Erythroblast (primary cell): ENCODE data around the gene ZBTB46.

Experiments used
- GATA1 ChIP-seq: IDR thresholded peaks from 2 replicates; pipeline ENCODE4 v1.6.1; 2011; ENCODE audit warnings: low read depth, mild to moderate bottlenecking, control low read depth, low read length, moderate library complexity
- POLR2A ChIP-seq: IDR thresholded peaks from 2 replicates; pipeline ENCODE4 v1.6.1; 2011; ENCODE audit warnings: mild to moderate bottlenecking, low read length

GRCh38 chr20:63848003-63848911 lies 17.2 kb upstream of the ZBTB46 start:
- no peak for TF ChIP-seq POLR2A
- TF ChIP-seq GATA1, result no peak
